ENCODE measurements around the gene ITGA11. TPM values are rescaled to one million over a fixed set of nuclear protein-coding genes. Genes with fewer than 3 reads are reported as not detected.

The ITGA11 gene
- total and polyA plus RNA-seq, 2 donors: 0.21 to 0.47 TPM

DNA sequence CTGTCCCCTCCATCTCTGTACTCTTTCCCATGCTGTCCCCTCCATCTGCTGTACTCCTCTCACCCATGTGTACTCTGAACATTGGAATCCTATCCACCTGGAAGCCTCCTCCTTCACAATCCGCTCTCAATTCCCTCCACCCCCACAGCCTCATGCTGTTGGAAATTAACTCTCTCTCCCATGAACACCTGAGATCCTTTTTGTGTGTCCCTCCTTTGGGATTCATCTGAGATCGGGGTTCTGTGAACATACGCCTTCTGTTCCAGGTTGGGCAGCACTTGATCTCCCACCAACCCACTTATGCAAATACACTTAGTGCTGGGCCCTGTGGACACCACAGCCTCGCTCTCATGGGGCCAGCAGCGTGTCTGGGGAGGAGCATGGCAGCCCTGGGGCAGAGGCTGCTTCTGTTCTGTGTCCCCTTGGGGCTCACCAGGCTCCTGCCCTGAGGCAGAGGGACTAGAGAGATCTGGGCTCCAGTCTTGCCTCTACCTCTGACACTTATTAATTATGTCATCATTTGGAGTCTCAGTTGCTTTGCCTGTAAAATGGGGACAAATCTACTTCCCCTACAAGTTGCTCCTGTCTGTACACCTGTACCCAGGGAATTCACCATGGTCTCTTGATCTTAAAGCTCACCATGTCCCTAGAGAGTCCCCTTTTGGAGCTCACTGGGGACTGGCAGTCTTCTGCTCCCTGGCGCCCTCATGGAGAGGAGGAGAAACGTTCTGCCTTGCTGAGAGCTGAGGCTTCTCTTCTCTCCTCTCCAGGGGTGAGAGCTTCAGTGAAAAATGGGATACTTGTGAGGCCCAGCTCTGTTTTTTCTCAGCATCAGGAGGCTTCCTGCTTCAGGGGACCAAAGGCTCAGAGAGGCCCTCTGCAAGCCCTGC lies 42.7 kb downstream of the ITGA11 start:
- Histone ChIP-seq H3K9me3 (ENCODE audit: control insufficient read depth in 2 of 2, insufficient read depth in 1 of 2, low read length in 1 of 2) (no peaks in the 10 kb centered on the region), H3K36me3 (ENCODE audit: control insufficient read depth in 2 of 2, insufficient read depth in 2 of 2, low read length in 1 of 2) (no peaks in the 10 kb centered on the region), H3K4me3 (ENCODE audit: low read length in 2 of 2) (no peak overlapping the region), H3K4me1 (ENCODE audit: control insufficient read depth in 2 of 2, insufficient read depth in 2 of 2, low read length in 2 of 2) (peaks cover 0 to 7% of the 10 kb centered on the region in 2 donors), H3K27me3 (ENCODE audit: control insufficient read depth in 2 of 2, insufficient read depth in 1 of 2, low read length in 1 of 2) (peaks cover 0 to 3% of the 10 kb centered on the region in 2 donors), H3K27ac (ENCODE audit: low read depth in 1 of 2, low read length in 1 of 2) (no peak overlapping the region)
- WGBS: 91% methylated on average over 7 of the region's 7 CpGs
- DNase-seq (ENCODE audit: low read depth in 6 of 9, low spot score in 9 of 9): no peak

GRCh38 chr15:68387381-68388143 lies 44.4 kb downstream of the ITGA11 start:
- no peaks in the 10 kb centered on the region for H3K36me3 ChIP-seq (ENCODE audit: control insufficient read depth in 2 of 2, insufficient read depth in 2 of 2, low read length in 1 of 2)
- WGBS: 96% methylated on average over 12 of the region's 12 CpGs
- peaks cover 0 to 7% of the 10 kb centered on the region in 2 donors for H3K4me1 ChIP-seq (ENCODE audit: control insufficient read depth in 2 of 2, insufficient read depth in 2 of 2, low read length in 2 of 2)
- no peak overlapping the region for H3K27ac ChIP-seq (ENCODE audit: low read depth in 1 of 2, low read length in 1 of 2)
- no peak overlapping the region for H3K4me3 ChIP-seq (ENCODE audit: low read length in 2 of 2)
- no peak for DNase-seq (ENCODE audit: low read depth in 6 of 9, low spot score in 9 of 9)
- peaks cover 0 to 4% of the 10 kb centered on the region in 2 donors for H3K9me3 ChIP-seq (ENCODE audit: control insufficient read depth in 2 of 2, insufficient read depth in 1 of 2, low read length in 1 of 2)
- peaks cover 0 to 3% of the 10 kb centered on the region in 2 donors for H3K27me3 ChIP-seq (ENCODE audit: control insufficient read depth in 2 of 2, insufficient read depth in 1 of 2, low read length in 1 of 2)

- Histone ChIP-seq H3K27me3 (ENCODE audit: control insufficient read depth in 2 of 2, insufficient read depth in 1 of 2, low read length in 1 of 2) (peaks cover 0 to 3% of the 10 kb centered on the region in 2 donors), H3K36me3 (ENCODE audit: control insufficient read depth in 2 of 2, insufficient read depth in 2 of 2, low read length in 1 of 2) (no peaks in the 10 kb centered on the region), H3K4me3 (ENCODE audit: low read length in 2 of 2) (no peak overlapping the region), H3K4me1 (ENCODE audit: control insufficient read depth in 2 of 2, insufficient read depth in 2 of 2, low read length in 2 of 2) (peaks cover 0 to 7% of the 10 kb centered on the region in 2 donors), H3K27ac (ENCODE audit: low read depth in 1 of 2, low read length in 1 of 2) (no peak overlapping the region), H3K9me3 (ENCODE audit: control insufficient read depth in 2 of 2, insufficient read depth in 1 of 2, low read length in 1 of 2) (peaks cover 0 to 4% of the 10 kb centered on the region in 2 donors)
- DNase-seq (ENCODE audit: low read depth in 6 of 9, low spot score in 9 of 9): no peak
- 91% methylated on average over 9 of the region's 9 CpGs for WGBS
Measured at GRCh38 chr15:68386587-68387288, 45.2 kb downstream of the ITGA11 start.

GRCh38 chr15:68385671-68386586 lies 46.0 kb downstream of the ITGA11 start:
- DNase-seq (ENCODE audit: low read depth in 6 of 9, low spot score in 9 of 9): no peak
- Histone ChIP-seq H3K9me3 (ENCODE audit: control insufficient read depth in 2 of 2, insufficient read depth in 1 of 2, low read length in 1 of 2) (peaks cover 0 to 4% of the 10 kb centered on the region in 2 donors), H3K27ac (ENCODE audit: low read depth in 1 of 2, low read length in 1 of 2) (no peak overlapping the region), H3K27me3 (ENCODE audit: control insufficient read depth in 2 of 2, insufficient read depth in 1 of 2, low read length in 1 of 2) (peaks cover 0 to 3% of the 10 kb centered on the region in 2 donors), H3K4me3 (ENCODE audit: low read length in 2 of 2) (no peak overlapping the region), H3K4me1 (ENCODE audit: control insufficient read depth in 2 of 2, insufficient read depth in 2 of 2, low read length in 2 of 2) (peaks cover 0 to 7% of the 10 kb centered on the region in 2 donors), H3K36me3 (ENCODE audit: control insufficient read depth in 2 of 2, insufficient read depth in 2 of 2, low read length in 1 of 2) (no peaks in the 10 kb centered on the region)
- 96% methylated on average over 8 of the region's 8 CpGs for WGBS

- no peak overlapping the region for H3K4me3 ChIP-seq (ENCODE audit: low read length in 2 of 2)
- WGBS: 95% methylated on average over 3 of the region's 3 CpGs
- H3K4me1 ChIP-seq (ENCODE audit: control insufficient read depth in 2 of 2, insufficient read depth in 2 of 2, low read length in 2 of 2): peaks cover 0 to 2% of the 10 kb centered on the region in 2 donors
- H3K9me3 ChIP-seq (ENCODE audit: control insufficient read depth in 2 of 2, insufficient read depth in 1 of 2, low read length in 1 of 2): peaks cover 0 to 4% of the 10 kb centered on the region in 2 donors
- no peak for DNase-seq (ENCODE audit: low read depth in 6 of 9, low spot score in 9 of 9)
- H3K27ac ChIP-seq (ENCODE audit: low read depth in 1 of 2, low read length in 1 of 2): no peak overlapping the region
- peaks cover 0 to 3% of the 10 kb centered on the region in 2 donors for H3K27me3 ChIP-seq (ENCODE audit: control insufficient read depth in 2 of 2, insufficient read depth in 1 of 2, low read length in 1 of 2)
- no peaks in the 10 kb centered on the region for H3K36me3 ChIP-seq (ENCODE audit: control insufficient read depth in 2 of 2, insufficient read depth in 2 of 2, low read length in 1 of 2)
Measured at GRCh38 chr15:68385240-68385561, 46.8 kb downstream of the ITGA11 start.

- no peak overlapping the region for H3K27ac ChIP-seq (ENCODE audit: low read depth in 1 of 2, low read length in 1 of 2)
Measured at GRCh38 chr15:68384451-68385239, 47.3 kb downstream of the ITGA11 start.

GRCh38 chr15:68383161-68384074 lies 48.5 kb downstream of the ITGA11 start:
- Histone ChIP-seq H3K4me3 (ENCODE audit: low read length in 2 of 2) (no peak overlapping the region), H3K36me3 (ENCODE audit: control insufficient read depth in 2 of 2, insufficient read depth in 2 of 2, low read length in 1 of 2) (no peaks in the 10 kb centered on the region), H3K27me3 (ENCODE audit: control insufficient read depth in 2 of 2, insufficient read depth in 1 of 2, low read length in 1 of 2) (no peaks in the 10 kb centered on the region), H3K9me3 (ENCODE audit: control insufficient read depth in 2 of 2, insufficient read depth in 1 of 2, low read length in 1 of 2) (peaks cover 0 to 4% of the 10 kb centered on the region in 2 donors), H3K4me1 (ENCODE audit: control insufficient read depth in 2 of 2, insufficient read depth in 2 of 2, low read length in 2 of 2) (peaks cover 2 to 16% of the 10 kb centered on the region in 2 donors), H3K27ac (ENCODE audit: low read depth in 1 of 2, low read length in 1 of 2) (no peak overlapping the region)
- peak in 3 of 9 donors; percentile 28 to 60 (median 52) for DNase-seq (ENCODE audit: low read depth in 6 of 9, low spot score in 9 of 9)
- 91% methylated on average over 12 of the region's 12 CpGs for WGBS

More at GRCh38 chr15:68384451-68385239, 47.3 kb downstream of the ITGA11 start:
- H3K27me3 ChIP-seq (ENCODE audit: control insufficient read depth in 2 of 2, insufficient read depth in 1 of 2, low read length in 1 of 2): peaks cover 0 to 3% of the 10 kb centered on the region in 2 donors
- H3K36me3 ChIP-seq (ENCODE audit: control insufficient read depth in 2 of 2, insufficient read depth in 2 of 2, low read length in 1 of 2): no peaks in the 10 kb centered on the region
- H3K9me3 ChIP-seq (ENCODE audit: control insufficient read depth in 2 of 2, insufficient read depth in 1 of 2, low read length in 1 of 2): peaks cover 0 to 4% of the 10 kb centered on the region in 2 donors
- 95% methylated on average over 9 of the region's 9 CpGs for WGBS
- H3K4me1 ChIP-seq (ENCODE audit: control insufficient read depth in 2 of 2, insufficient read depth in 2 of 2, low read length in 2 of 2): peaks cover 2 to 8% of the 10 kb centered on the region in 2 donors
- H3K4me3 ChIP-seq (ENCODE audit: low read length in 2 of 2): no peak overlapping the region
- DNase-seq (ENCODE audit: low read depth in 6 of 9, low spot score in 9 of 9): no peak

Data from thymus (tissue), 11 donors.